HG03139 (cell line): ENCODE results near the gene IFNA16.
"Not testable (repeated sequence)": the region's sequence is repeated elsewhere in the genome, so short reads cannot be mapped to it uniquely, and the experiment has no call there.

Experiments used
- ATAC-seq: cut with Tn5 transposase; IDR thresholded peaks from one replicate; pipeline ENCODE4 v1.9.1; 2021; ENCODE audit not compliant: unreplicated experiment

Gene IFNA16

DNA sequence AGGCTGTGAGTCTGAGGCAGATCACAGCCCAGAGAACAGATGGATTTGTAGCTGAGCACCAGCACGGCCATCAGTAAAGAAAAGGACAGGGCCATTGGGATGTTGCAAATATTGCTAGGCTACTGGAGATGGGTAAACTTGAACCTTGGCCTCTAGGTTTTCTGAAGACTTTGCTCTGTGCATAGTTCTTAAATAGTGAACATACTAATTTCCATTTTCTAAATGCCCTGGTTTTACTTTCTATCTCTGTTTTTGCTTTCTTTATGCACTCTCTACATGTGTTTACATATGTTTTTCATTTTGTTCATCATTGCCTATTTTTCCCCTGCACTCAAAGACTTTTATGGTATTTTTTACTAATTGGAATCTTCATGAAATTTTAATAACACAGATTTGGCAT is at the start of gene IFNA16:
Gene IFNA16 (minus strand): TSS at position 101 of the 400 bp plus-strand sequence. CDS start 6 bp downstream, at position 95.
- ATAC-seq: not testable (repeated sequence)

DNA sequence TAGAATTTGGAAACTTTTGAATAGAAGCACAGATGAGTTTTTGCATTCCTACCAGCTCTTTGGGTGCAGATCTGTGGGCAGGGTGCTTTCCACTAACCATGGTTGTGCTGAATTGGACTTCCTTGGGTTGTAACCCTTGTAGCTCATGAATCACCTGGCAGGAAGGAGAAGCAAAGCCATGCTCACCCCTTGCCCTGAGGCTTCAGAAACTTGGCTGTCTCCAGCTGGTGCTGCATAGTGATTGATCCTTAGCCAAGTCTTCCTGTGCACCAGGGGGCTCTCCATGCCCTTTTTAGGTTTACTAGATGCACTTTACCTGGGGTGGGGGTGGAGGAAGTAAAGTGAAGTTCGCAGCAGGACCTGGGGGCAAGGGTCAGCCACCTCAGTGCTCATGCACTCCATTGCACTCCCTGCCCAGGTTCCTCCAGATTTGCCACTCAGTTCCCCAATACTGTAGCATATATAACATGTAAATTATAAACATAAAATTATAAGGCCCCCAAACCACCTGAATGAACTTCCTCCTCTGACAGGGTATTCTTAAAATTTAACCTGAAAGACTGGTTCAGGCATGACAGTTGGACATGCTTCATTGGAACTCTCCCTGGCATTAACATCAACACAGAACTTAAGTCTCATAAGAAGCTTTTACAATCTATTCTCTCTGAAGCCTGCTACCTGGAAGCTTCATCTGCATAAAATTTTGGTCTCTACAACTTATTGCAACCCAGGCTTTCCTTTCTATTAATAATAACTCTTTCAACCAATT is 48.5 kb upstream of the IFNA16 start:
- no peak for ATAC-seq

DNA sequence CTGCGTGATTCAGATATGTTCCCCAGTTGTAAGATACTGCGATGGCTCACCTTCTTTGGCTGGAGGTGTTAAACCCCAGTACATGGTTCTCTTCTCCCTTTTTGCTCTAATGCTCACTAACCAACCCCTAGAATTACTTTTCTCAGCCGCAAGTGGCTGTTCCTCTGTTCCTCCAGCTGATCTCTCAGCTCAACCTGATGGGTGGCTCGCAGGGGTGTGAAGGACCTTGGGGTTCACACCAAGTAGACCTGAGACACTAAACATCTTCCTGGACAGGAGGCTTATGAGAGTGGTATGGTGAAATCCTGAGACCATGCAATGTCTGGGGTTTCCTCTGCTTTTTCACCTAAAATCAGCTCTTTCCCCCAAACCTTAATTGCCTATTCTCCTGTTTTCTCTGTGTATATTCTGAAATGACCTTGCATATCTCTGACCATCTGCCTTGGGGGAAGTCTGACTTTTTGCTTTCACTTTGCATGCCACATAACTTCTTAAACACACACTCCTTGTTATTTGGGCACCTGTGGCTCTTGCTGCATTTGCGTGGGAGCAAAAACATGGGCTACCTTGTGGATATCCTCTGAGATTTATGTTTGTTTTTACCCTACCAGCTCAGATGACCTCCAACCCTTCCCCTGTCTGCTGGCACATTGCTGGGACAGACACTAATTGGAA is 38.6 kb upstream of the IFNA16 start:
- no peak for ATAC-seq

DNA sequence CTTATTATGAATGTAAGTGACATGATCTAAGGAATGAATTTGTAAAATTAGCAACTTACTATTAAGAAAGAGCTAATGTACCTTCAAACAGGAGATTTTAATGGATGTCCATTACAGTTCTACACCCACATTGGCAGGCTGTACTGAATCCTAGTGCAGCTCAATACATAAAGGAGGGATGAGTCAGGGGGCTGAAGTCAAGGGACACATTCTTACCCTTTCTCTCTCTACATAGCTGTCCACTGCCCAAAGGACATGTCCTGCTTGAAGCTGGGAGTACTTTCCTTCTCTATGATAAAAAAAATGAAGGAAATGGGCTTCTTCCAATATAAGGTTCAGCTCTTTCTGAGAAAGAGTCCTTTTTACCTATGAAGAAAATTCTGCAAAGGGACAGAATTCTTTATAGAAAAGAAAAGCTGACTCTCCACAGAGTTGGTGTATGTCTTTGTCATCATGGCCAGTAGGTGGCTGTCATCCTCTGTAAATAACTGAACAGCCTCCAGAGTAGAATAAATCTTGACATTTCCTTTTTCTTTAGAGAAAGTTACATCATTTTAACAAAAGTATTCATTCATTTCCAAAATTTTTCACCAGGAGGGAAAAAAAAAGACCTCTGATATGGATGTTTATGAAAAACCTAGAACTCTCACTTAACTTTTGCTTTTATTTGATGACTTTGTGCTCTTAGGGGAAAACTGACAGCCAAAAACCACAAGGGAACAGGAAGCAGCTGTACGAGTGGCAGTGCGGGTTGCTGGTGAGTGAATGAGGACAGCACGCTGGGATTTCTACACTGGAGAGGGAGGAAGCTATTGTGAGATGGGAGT is 35.8 kb upstream of the IFNA16 start:
- ATAC-seq: peak; percentile 77

DNA sequence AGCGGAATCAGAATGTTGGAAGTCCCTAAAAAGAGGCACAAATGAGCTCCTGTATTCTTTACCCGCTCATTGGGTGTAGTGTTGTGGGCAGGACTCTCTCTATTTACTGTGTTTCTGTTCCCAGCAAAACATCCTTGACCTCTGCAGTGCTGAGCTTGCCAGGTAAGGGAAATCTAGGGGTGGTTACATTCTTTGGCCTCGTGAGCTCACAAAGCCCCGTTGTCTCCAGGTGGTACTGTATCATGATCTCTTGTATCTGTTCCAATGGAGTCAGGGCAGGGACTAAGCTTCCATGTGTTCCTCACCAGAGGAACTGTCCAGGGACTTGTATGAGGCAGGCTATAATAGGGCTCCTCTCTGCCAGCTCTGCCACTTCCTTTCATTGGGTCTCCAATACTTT is 34.5 kb upstream of the IFNA16 start:
- no peak for ATAC-seq

DNA sequence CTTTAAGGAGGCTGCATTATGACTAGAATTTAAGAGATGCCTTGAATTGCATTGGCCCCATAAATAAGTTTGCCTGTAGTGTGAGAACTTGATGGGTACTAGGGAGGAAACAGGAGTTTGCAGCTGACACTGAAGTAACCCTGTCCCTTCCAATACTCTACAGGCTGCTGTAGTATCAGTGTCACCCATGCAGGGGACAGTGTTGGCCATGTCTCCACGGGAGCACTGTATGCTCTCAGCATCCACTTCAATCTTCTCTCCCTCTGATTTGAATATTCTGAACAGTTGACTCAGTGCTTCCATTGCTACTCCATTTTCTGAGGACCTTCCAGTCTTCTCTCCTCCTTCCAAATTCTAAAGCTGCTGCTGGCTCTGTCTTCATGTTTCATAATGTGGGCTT is 34.1 kb upstream of the IFNA16 start:
- no peak for ATAC-seq

DNA sequence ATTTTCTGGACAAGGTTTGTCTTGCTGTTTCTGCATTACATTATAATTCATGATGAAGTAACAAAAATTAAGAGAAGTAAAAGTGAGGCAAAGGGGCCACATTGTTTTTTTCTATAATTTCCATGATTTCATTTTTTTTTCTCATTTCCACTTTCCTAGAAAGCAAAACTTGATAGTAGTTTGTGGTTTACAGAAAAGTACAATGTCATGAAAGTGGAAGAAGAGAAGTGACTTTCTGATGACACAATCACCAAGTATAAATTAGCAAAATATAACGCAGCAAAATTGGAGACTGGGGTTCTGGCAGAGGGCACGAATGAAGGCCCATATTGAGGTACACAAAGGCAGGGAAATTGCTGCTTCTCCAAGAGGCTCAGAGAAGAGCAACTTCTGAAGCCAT is 27.7 kb upstream of the IFNA16 start:
- no peak for ATAC-seq

DNA sequence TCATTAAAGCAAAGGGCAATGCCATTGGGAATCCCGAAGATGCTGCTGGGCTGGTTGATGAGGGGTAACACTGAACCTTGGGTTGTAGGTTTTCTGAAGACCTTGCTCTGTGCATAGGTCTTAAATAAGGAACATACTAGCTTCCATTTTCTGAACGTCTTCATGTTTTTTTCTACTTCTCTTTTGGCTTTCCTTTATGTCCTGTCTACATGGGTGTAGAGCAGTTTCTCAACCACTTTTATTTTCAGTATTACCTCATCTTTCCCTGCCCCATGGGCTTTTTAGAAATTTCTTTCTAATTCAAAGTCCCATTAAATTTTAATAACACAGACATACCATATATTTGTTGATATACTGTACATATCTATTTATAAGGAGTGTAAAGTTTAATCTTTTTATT is 22.8 kb upstream of the IFNA16 start, which contains the start of gene IFNA14:
Gene IFNA14 (minus strand): TSS at position 95 of the 400 bp plus-strand sequence. CDS start 70 bp downstream, at position 25.
- no peak for ATAC-seq

DNA sequence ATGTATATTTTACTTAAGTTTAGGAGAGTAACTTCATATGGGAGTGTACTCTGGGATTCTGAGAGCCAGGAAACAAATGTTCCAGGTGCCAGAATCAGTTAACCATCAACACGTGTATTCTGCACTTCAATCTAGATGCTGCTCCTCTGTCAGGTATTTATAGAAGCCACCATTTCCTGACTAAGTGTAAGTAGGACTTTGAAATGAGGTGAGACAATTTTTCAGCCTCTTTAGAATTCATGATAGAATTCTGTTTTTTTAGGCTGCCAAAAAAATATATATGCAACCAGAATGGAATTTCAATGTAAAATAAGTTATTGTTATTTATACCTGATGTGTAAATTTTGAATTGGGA is 19.2 kb upstream of the IFNA16 start:
- peak; percentile 36 for ATAC-seq

DNA sequence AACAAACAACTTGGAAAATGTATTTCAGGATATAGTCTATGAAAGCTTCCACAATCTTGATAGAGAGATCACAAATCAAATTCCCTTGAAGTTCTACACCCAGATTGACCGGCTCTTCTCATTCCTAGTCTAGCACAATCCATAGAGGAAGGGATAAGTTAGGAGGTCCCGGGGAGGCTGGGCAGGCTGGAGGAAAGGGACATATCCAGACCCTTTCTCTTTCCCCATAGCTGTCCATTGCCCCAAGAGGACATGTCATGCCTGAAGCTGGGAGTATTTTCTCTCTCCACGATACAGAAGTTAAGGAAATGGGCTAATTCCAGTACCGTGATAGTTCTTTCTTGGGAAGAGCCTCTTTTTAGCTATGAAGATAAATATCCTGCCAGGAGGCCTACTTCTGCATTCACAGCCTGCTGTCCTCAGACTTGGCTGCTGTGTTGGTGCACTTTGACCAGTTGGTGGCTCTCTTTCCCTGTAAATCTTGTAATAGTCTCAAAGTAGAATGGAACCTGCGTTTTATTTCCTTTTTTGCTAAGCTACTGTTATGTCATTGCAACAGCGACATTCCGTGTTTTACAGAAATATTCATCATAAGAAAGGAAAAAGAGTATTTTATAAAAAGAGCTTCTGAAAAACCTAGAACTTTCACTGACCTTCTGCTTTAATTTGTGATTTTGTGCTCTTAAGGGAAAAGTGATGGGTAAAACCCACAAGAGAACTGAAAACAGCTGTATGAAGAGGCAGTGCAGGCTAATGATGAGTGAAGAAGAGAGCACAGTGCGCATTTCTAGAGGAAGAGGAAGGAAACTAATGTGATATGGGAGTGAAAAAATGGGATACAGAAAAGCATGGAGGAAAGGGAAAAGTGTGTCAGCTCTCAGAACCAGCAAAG is 18.6 kb upstream of the IFNA16 start:
- peak; percentile 74 for ATAC-seq

DNA sequence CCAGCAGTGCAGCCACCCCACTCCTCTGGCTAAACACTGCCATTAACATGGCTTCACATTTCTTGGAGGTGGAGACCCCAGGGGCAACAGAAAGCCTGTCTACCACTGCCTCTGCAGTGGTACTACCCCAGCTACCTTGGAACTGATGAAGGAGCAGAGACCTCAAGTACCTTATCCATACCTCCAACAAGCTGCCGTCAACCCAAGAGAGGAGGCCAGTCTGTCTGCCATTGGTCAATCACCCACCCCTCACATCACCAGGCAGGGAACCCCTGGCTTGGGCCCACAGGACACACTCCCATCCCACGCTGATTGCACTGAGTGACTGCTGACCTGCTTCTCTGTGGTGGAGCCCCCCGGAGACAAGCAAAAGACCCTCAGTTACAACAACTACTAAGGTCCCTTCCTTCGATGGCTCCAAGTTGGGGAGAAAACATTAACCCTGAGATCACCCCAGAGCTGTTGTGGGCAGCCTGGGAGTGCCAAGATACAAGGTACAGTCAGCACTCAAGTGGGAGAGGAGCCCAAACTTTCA is 17.1 kb upstream of the IFNA16 start:
- ATAC-seq: no peak

DNA sequence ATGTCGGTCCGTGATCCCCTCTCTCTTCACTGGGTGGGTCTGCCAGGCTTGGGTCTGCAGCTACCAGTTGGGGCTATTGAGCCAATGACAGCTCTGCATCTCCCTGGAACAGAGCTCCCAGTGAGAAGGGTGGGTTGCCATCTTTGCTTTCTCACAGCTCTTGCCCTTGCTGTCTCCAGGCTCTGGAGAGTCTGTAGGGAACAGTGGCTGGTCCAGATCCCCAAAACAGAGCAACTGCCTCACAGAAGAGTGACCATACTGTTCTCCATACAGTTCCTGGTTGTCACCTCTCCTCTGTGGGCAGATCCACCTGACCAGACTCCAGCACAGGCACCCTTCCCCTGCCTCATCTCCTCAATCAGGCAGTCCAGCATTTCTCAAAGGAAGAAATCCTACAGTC is 16.1 kb upstream of the IFNA16 start:
- ATAC-seq: no peak

DNA sequence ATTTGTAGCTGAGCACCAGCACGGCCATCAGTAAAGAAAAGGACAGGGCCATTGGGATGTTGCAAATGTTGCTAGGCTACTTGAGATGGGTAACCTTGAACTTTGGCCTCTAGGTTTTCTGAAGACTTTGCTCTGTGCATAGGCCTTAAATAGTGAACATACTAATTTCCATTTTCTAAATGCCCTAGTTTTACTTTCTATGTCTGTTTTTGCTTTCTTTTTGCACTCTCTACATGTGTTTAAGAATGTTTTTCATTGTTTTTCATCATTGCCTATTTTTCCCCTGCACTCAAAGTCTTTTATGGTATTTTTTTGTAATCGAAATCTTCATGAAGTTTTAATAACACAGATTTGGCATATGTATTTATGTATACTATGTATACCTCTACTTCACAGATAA is 11.0 kb upstream of the IFNA16 start, which contains the start of gene IFNA17:
Gene IFNA17 (minus strand): TSS at position 101 of the 400 bp plus-strand sequence. CDS start 49 bp downstream, at position 52.
- no peak for ATAC-seq

DNA sequence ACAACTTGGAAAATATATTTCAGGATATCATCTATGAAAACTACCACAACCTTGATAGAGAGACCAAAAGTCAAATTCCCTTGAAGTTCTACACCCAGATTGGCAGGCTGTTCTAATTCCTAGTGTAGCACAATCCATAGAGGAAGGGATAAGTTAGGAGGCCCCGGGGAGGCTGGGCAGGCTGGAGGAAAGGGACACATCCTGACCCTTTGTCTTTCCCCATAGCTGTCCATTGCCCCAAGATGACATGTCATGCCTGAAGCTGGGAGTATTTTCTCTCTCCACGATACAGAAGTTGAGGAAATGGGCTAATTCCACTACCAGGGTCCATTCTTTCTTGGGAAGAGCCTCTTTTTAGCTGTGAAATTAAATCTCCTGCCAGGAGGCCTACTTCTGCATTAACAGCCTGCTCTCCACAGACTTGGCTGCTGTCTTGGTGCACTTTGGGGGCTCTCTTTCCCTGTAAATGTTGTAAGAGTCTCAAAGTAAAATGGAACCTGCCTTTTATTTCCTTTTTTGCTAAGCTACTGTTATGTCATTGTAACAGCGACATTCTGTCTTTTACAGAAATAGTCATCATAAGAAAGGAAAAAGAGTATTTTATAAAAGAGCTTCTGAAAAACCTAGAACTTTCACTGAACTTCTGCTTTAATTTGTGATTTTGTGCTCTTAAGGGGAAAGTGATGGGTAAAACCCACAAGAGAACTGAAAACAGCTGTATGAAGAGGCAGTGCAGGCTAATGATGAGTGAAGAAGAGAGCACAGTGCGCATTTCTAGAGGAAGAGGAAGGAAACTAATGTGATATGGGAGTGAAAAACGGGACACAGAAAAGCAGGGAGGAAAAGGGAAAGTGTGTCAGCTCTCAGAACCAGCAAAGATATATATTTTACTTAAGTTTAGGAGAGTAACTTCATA is 3.4 kb downstream of the IFNA16 start:
- ATAC-seq: not testable (repeated sequence)

DNA sequence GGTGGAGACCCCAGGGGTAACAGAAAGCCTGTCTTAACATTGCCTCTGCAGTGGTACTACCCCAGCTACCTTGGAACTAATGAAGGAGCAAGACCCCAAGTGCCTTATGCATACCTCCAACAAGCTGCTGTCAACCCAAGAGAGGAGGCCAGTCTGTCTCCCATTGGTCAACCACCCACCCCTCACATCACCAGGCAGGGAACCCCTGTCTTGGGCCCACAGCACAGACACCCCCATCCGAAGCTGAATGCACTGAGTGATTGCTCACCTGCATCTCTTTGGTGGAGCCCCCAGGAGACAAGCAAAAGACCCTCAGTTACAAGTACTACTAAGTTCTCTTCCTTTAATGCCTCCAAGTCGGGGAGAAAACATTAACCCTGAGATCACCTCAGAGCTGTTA is 5.0 kb downstream of the IFNA16 start:
- not testable (repeated sequence) for ATAC-seq

DNA sequence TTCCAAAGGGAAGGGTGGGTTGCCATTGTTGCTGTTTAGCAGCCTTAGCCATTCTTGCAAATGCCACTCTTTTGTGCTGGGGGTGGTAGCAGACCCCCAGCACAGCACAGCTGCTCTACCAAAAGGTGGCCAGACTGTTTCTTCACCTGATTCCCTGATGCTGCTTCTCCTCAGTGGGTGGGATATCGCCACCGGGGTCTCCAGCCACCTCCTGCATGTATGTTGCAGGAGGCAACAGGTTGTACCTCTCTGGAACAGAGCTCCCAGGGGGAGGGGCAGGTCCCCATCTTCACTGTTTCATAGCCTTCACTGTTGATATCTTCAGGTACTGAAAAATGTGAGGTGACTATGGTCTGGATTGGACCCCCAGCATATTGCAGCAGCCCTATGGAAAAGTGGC is 6.3 kb downstream of the IFNA16 start:
- ATAC-seq: not testable (repeated sequence)

DNA sequence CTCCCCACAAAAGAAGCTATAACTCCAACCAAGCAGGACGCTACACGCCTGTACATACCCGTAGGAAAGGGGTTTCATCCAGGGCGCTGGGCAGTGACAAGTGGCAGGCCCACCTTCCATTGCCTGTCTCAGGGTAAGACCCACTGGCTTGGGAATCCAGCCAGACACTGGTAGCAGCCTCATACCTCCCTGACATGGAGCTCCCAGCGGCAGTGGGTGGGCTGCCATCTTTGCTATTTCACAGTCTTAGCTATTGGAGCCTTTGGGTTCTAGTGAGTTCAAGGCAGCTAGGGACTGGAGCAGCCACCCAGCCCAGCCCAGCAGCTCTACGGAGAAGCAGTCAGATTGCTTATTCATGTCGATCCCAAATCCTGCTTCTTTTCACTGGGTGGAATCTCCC is 6.8 kb downstream of the IFNA16 start:
- ATAC-seq: no peak

DNA sequence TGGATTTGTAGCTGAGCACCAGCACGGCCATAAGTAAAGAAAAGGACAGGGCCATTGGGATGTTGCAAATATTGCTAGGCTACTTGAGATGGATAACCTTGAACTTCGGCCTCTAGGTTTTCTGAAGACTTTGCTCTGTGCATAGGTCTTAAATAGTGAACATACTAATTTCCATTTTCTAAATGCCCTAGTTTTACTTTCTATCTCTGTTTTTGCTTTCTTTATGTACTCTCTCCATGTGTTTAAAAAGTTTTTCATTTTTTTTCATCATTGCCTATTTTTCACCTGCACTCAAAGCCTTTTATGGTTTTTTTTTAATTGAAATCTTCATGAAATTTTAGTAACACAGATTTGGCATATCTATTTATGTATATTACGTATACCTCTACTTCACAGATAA is 10.1 kb downstream of the IFNA16 start, which contains the start of gene IFNA10:
Gene IFNA10 (minus strand): TSS at position 101 of the 400 bp plus-strand sequence. CDS start 46 bp downstream, at position 55.
- ATAC-seq: not testable (repeated sequence)

DNA sequence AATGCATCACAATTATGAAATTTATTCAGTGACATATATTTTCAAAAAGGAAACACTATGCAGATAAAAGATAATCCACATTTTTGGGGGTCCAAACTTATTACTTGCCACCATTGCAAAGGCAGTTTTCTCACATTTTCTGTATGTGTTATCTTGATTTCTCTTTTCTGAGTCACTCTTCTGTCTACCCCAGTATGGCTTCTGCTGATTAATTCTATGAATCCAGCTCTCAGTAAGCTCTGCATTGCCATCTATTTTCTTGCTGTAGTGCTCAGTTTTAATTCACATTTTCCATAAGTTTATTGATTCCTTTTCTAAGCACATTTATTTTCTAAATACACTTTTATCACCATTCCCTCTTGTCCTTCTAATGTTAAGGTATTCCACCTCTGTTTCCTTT is 11.9 kb downstream of the IFNA16 start:
- ATAC-seq: no peak
